ENCODE measurements around the gene CD46.

Gene CD46

GRCh38 chr1:207829576-207829975 lies 77.7 kb downstream of the CD46 start:
- no peak for DNase-seq (ENCODE audit: low spot score)

- no peak for DNase-seq (ENCODE audit: low spot score)
Observed at GRCh38 chr1:207830788-207831187, 78.9 kb downstream of the CD46 start.

GRCh38 chr1:207831517-207832327 lies 79.9 kb downstream of the CD46 start:
- DNase-seq (ENCODE audit: low spot score), result no peak

- no peak for DNase-seq (ENCODE audit: low spot score)
Observed at GRCh38 chr1:207832796-207833195, 80.9 kb downstream of the CD46 start.

GRCh38 chr1:207833381-207833780 lies 81.5 kb downstream of the CD46 start:
- DNase-seq (ENCODE audit: low spot score), result no peak

GRCh38 chr1:207833956-207834660 lies 82.3 kb downstream of the CD46 start:
- DNase-seq (ENCODE audit: low spot score), result no peak

GRCh38 chr1:207835958-207836357 lies 84.1 kb downstream of the CD46 start:
- DNase-seq (ENCODE audit: low spot score), result no peak

- DNase-seq (ENCODE audit: low spot score), result no peak
Observed at GRCh38 chr1:207836591-207837347, 84.9 kb downstream of the CD46 start.

- no peak for DNase-seq (ENCODE audit: low spot score)
Observed at GRCh38 chr1:207837673-207838072, 85.8 kb downstream of the CD46 start.

GRCh38 chr1:207838156-207839082 lies 86.6 kb downstream of the CD46 start:
- DNase-seq (ENCODE audit: low spot score), result no peak

- no peak for DNase-seq (ENCODE audit: low spot score)
Observed at GRCh38 chr1:207839083-207839413, 87.2 kb downstream of the CD46 start.

- no peak for DNase-seq (ENCODE audit: low spot score)
Observed at GRCh38 chr1:207840380-207840779, 88.5 kb downstream of the CD46 start.

- DNase-seq (ENCODE audit: low spot score), result no peak
Observed at GRCh38 chr1:207841293-207841692, 89.4 kb downstream of the CD46 start.

GRCh38 chr1:207841901-207842300 lies 90.0 kb downstream of the CD46 start:
- DNase-seq (ENCODE audit: low spot score), result no peak

GRCh38 chr1:207842506-207842905 lies 90.7 kb downstream of the CD46 start:
- DNase-seq (ENCODE audit: low spot score), result no peak

GRCh38 chr1:207844371-207844770 lies 92.5 kb downstream of the CD46 start:
- no peak for DNase-seq (ENCODE audit: low spot score)

Measured in AG20443 (cell line).